Hepatocyte (in vitro differentiated cells): Measurements from ENCODE around the gene SPINT3.

Source experiments
- CTCF ChIP-seq: fragments of 200-600 bp; sonication (generic); IDR thresholded peaks from 2 replicates; pipeline ENCODE4 v1.5.1; 2016; ENCODE audit warnings: antibody characterized with exemption, mild to moderate bottlenecking; ENCODE audit not compliant: poor library complexity
- EZH2 ChIP-seq: fragments of 200-600 bp; sonication (generic); IDR thresholded peaks from 2 replicates; pipeline ENCODE4 v1.6.1; 2016; ENCODE audit warnings: antibody characterized with exemption, mild to moderate bottlenecking, borderline replicate concordance

GRCh38 chr20:45548410-45548809, 33.0 kb upstream of the SPINT3 start:
- TF ChIP-seq CTCF (no peak), EZH2 (no peak)
